Measurements from ENCODE around the gene LCA5L. TPM values are rescaled to one million over a fixed set of nuclear protein-coding genes. Genes with fewer than 3 reads are reported as not detected.

LCA5L gene
- total RNA-seq, 2 experiments from 2014 or later: 0.46 to 0.63 TPM

GRCh38 chr21:39366563-39366962, 79.0 kb downstream of the LCA5L start:
- ChIA-PET POLR2A (no interaction called here), CTCF (no interaction called here)

GRCh38 chr21:39364949-39365348, 80.6 kb downstream of the LCA5L start:
- POLR2A ChIA-PET: no interaction called here

GRCh38 chr21:39363607-39364555, 81.7 kb downstream of the LCA5L start:
- ChIA-PET CTCF (no interaction called here), POLR2A (no interaction called here)

More at GRCh38 chr21:39364949-39365348, 80.6 kb downstream of the LCA5L start:
- CTCF ChIA-PET: no interaction called here

GRCh38 chr21:39362733-39363132, 82.8 kb downstream of the LCA5L start:
- ChIA-PET POLR2A (no interaction called here), CTCF (interaction anchor here (0.6 kb wide), 1 partner anchor 617 kb away, joined by 3 read pairs; no protein-coding TSS in a partner anchor)

- CTCF ChIA-PET: no interaction called here
- POLR2A ChIA-PET: no interaction called here
These were observed 86.2 kb downstream of the LCA5L start for GRCh38 chr21:39359382-39359781.

Other genes with a start within 250 kb of the LCA5L start
- 10 to 100 TPM; 19.7 to 21.2 TPM for gene BRWD1, start 132.1 kb downstream of the LCA5L start, total RNA-seq
- gene HMGN1, start 96.7 kb downstream of the LCA5L start, total RNA-seq: 100 to 1,000 TPM; 408 to 412 TPM
- 1 to 10 TPM; 3.6 to 4.7 TPM for gene SH3BGR, start 6.2 kb upstream of the LCA5L start, total RNA-seq
- not detected for gene B3GALT5, start 167.2 kb upstream of the LCA5L start, total RNA-seq